ENCODE data around the gene LHFPL6. TPM values are rescaled to one million over a fixed set of nuclear protein-coding genes. Genes with fewer than 3 reads are reported as not detected.

LHFPL6 gene
- total and polyA plus RNA-seq, 4 donors: 22.7 to 115 (median 36.1) TPM

- peaks cover 0 to 4% (median 0%) of the 10 kb centered on the region in 5 donors for H3K4me1 ChIP-seq (ENCODE audit: control insufficient read depth in 5 of 5, insufficient read depth in 5 of 5, low read length in 5 of 5)
- H3K27me3 ChIP-seq (ENCODE audit: control insufficient read depth in 3 of 3, insufficient read depth in 3 of 3, low read length in 2 of 3): no peaks in the 10 kb centered on the region
- 92 to 95% methylated on average over 1 of the region's 1 CpG for WGBS, 2 donors
- no peak overlapping the region for H3K4me3 ChIP-seq
- TF ChIP-seq, protein P1, sequence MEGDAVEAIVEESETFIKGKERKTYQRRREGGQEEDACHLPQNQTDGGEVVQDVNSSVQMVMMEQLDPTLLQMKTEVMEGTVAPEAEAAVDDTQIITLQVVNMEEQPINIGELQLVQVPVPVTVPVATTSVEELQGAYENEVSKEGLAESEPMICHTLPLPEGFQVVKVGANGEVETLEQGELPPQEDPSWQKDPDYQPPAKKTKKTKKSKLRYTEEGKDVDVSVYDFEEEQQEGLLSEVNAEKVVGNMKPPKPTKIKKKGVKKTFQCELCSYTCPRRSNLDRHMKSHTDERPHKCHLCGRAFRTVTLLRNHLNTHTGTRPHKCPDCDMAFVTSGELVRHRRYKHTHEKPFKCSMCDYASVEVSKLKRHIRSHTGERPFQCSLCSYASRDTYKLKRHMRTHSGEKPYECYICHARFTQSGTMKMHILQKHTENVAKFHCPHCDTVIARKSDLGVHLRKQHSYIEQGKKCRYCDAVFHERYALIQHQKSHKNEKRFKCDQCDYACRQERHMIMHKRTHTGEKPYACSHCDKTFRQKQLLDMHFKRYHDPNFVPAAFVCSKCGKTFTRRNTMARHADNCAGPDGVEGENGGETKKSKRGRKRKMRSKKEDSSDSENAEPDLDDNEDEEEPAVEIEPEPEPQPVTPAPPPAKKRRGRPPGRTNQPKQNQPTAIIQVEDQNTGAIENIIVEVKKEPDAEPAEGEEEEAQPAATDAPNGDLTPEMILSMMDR (IDR thresholded peaks at IDR 0.05; ENCODE audit: control extremely low read depth, extremely low read depth): no peak
- no peaks in the 10 kb centered on the region for H3K9me3 ChIP-seq (ENCODE audit: control insufficient read depth in 4 of 4, insufficient read depth in 3 of 4, low read length in 3 of 4)
- DNase-seq: no peak
- no peak for ATAC-seq (ENCODE audit: insufficient read depth, low FRiP score)
- H3K9ac ChIP-seq (ENCODE audit: insufficient read depth in 1 of 2, low read length in 2 of 2): no peak overlapping the region
- H3K36me3 ChIP-seq (ENCODE audit: control insufficient read depth in 4 of 4, insufficient read depth in 4 of 4, low read length in 4 of 4): no peaks in the 10 kb centered on the region
- no peak overlapping the region for H3K27ac ChIP-seq (ENCODE audit: low read depth in 1 of 2, low read length in 1 of 2)
Measured at GRCh38 chr13:39623466-39623865, 20.5 kb upstream of the LHFPL6 start.

DNA sequence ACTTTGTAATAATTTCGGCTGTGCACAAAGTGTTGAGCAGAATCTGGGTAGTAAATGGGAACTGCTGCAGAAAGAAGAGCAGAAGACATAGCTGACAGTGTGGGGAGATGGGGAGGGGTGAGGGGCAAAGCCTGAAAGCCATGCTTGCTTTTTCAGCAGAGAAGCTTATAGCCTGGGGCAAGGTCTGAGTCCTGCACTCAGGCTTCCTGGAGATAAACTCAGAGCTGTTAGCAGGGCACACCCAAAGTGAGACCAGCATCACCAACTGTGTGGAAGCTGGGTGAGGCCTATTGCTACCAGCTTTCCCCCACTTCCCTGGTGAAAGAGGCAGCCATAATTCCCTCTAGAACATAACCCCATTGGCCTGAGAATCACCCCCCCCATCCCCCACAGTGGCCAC, 15.6 kb upstream of the LHFPL6 start:
- ATAC-seq (ENCODE audit: insufficient read depth, low FRiP score) (no peak), DNase-seq (no peak)
- no peaks in the 10 kb centered on the region for H3K36me3 ChIP-seq (ENCODE audit: control insufficient read depth in 4 of 4, insufficient read depth in 4 of 4, low read length in 4 of 4)
- H3K4me1 ChIP-seq (ENCODE audit: control insufficient read depth in 5 of 5, insufficient read depth in 5 of 5, low read length in 5 of 5): peaks cover 0 to 9% (median 0%) of the 10 kb centered on the region in 5 donors
- H3K9me3 ChIP-seq (ENCODE audit: control insufficient read depth in 4 of 4, insufficient read depth in 3 of 4, low read length in 3 of 4): no peaks in the 10 kb centered on the region
- WGBS, 2 donors: 67 to 69% methylated on average over 1 of the region's 1 CpG
- TF ChIP-seq, protein P1 (IDR thresholded peaks at IDR 0.05; ENCODE audit: control extremely low read depth, extremely low read depth): no peak
- H3K27ac ChIP-seq (ENCODE audit: low read depth in 1 of 2, low read length in 1 of 2): no peak overlapping the region
- H3K27me3 ChIP-seq (ENCODE audit: control insufficient read depth in 3 of 3, insufficient read depth in 3 of 3, low read length in 2 of 3): no peaks in the 10 kb centered on the region
- no peak overlapping the region for H3K4me3 ChIP-seq
- H3K9ac ChIP-seq (ENCODE audit: insufficient read depth in 1 of 2, low read length in 2 of 2): no peak overlapping the region

GRCh38 chr13:39616087-39616694, 13.2 kb upstream of the LHFPL6 start:
- Histone ChIP-seq H3K9ac (ENCODE audit: insufficient read depth in 1 of 2, low read length in 2 of 2) (no peak overlapping the region), H3K4me1 (ENCODE audit: control insufficient read depth in 5 of 5, insufficient read depth in 5 of 5, low read length in 5 of 5) (peaks cover 0 to 9% (median 0%) of the 10 kb centered on the region in 5 donors), H3K27me3 (ENCODE audit: control insufficient read depth in 3 of 3, insufficient read depth in 3 of 3, low read length in 2 of 3) (no peaks in the 10 kb centered on the region), H3K27ac (ENCODE audit: low read depth in 1 of 2, low read length in 1 of 2) (no peak overlapping the region), H3K9me3 (ENCODE audit: control insufficient read depth in 4 of 4, insufficient read depth in 3 of 4, low read length in 3 of 4) (no peaks in the 10 kb centered on the region), H3K36me3 (ENCODE audit: control insufficient read depth in 4 of 4, insufficient read depth in 4 of 4, low read length in 4 of 4) (no peaks in the 10 kb centered on the region), H3K4me3 (no peak overlapping the region)
- TF ChIP-seq, protein P1 (IDR thresholded peaks at IDR 0.05; ENCODE audit: control extremely low read depth, extremely low read depth): peak; percentile 58
- DNase-seq (peak; percentile 68 to 92 (median 87)), ATAC-seq (ENCODE audit: insufficient read depth, low FRiP score) (peak; percentile 53)
- WGBS, 2 donors: 28 to 29% methylated on average over 10 of the region's 10 CpGs

Measured in lung (tissue), 12 donors.